ENCODE measurements around the gene UIMC1.

GRCh38 chr5:176864755-176865154, 141.8 kb downstream of the UIMC1 start:
- TF ChIP-seq CTCF (IDR thresholded peaks at IDR 0.05; ENCODE audit: poor library complexity) (no peak), EZH2 (IDR thresholded peaks at IDR 0.05; ENCODE audit: borderline replicate concordance) (no peak)
